ENCODE measurements around the gene ZNF660.
"Not testable (repeated sequence)": the region's sequence is repeated elsewhere in the genome, so short reads cannot be mapped to it uniquely, and the experiment has no call there.

The ZNF660 gene

DNA sequence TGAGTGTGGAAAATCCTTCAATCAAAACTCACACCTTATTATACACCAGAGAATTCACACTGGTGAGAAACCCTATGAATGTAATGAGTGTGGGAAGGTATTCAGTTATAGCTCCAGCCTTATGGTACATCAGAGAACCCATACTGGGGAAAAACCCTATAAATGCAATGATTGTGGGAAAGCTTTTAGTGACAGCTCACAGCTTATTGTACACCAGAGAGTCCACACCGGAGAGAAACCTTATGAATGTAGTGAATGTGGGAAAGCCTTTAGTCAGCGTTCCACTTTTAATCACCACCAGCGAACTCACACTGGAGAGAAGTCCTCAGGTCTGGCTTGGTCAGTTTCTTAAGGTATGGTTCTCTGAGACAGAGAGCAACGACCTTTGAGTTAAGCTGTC is 13.7 kb upstream of the ZNF660 start:
- H3K27me3 ChIP-seq (ENCODE audit: control insufficient read depth in 5 of 5, insufficient read depth in 4 of 5, low read length in 5 of 5) = no peaks in the 10 kb centered on the region
- peak overlapping the region in 2 of 5 donors; percentile 11 to 19 for H3K4me3 ChIP-seq (ENCODE audit: low read depth in 1 of 5, low read length in 5 of 5)
- peaks cover 0 to 43% (median 24%) of the 10 kb centered on the region in 5 donors for H3K9me3 ChIP-seq (ENCODE audit: control insufficient read depth in 5 of 5, low read length in 5 of 5)
- H3K4me1 ChIP-seq (ENCODE audit: control insufficient read depth in 5 of 5, insufficient read depth in 5 of 5, low read length in 5 of 5) = no peaks in the 10 kb centered on the region
- peaks cover 25 to 38% (median 31%) of the 10 kb centered on the region in 5 donors for H3K36me3 ChIP-seq (ENCODE audit: control insufficient read depth in 5 of 5, insufficient read depth in 5 of 5, low read length in 5 of 5)
- no peak overlapping the region for H3K27ac ChIP-seq (ENCODE audit: low read depth, low read length)
- H3K9ac ChIP-seq (ENCODE audit: low read length in 5 of 5) = no peak overlapping the region

DNA sequence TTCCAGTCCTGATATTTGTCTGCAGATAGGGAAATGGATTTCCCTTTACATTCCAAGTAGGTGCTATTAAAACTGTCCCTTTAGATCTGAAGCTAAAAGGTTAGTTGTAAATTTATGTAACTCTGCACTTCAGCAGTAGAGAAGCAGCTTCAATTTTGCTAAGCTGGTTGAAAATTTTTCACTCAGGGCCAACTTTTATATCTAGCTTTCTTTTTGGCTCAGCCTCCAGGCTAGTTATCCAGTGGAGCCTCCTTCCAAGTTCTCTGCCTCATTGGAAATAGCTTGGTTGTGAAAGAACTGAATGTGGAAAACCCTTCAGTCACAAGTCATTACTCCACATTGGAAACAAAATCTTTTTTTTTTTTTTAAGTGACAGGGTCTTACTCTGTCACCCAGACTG is 8.2 kb upstream of the ZNF660 start:
- Histone ChIP-seq H3K27me3 (ENCODE audit: control insufficient read depth in 5 of 5, insufficient read depth in 4 of 5, low read length in 5 of 5) (peaks cover 0 to 3% (median 0%) of the 10 kb centered on the region in 5 donors), H3K9ac (ENCODE audit: low read length in 5 of 5) (no peak overlapping the region), H3K9me3 (ENCODE audit: control insufficient read depth in 5 of 5, low read length in 5 of 5) (peaks cover 0 to 11% (median 2%) of the 10 kb centered on the region in 5 donors), H3K4me1 (ENCODE audit: control insufficient read depth in 5 of 5, insufficient read depth in 5 of 5, low read length in 5 of 5) (peaks cover 0 to 9% (median 2%) of the 10 kb centered on the region in 5 donors), H3K36me3 (ENCODE audit: control insufficient read depth in 5 of 5, insufficient read depth in 5 of 5, low read length in 5 of 5) (peaks cover 0 to 2% (median 0%) of the 10 kb centered on the region in 5 donors), H3K4me3 (ENCODE audit: low read depth in 1 of 5, low read length in 5 of 5) (no peak overlapping the region), H3K27ac (ENCODE audit: low read depth, low read length) (no peak overlapping the region)

DNA sequence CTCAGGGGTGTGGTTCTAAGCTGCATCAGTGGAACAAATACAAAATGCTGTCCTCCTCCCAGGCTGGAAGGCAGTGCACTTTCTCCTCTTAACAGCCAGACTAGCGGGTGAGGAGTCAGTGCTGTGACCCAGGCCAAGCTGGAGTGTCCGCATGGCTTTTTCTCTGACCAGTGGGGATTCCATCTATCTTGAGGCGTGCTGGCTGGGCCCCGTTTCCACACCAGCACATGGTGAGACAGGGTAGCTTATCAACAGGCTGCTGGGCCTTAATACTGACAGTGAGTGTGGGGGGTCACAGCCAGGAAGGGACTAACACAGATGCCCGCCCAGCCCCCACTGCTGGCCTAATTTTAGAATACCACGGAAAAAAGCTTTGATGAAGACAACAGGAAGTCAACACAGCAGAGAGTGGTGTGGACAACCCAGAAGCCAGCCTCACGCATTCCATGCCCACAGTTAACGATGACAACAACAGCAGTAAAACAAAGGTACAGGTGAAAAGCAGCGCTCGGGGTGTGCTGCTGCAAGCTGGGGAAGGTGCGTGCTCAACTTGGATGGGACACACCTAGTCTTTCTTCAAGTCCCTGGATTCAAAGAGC is 7.3 kb upstream of the ZNF660 start:
- not testable (repeated sequence) for H3K36me3 ChIP-seq (ENCODE audit: control insufficient read depth in 5 of 5, insufficient read depth in 5 of 5, low read length in 5 of 5); H3K4me3 ChIP-seq (ENCODE audit: low read depth in 1 of 5, low read length in 5 of 5); H3K27ac ChIP-seq (ENCODE audit: low read depth, low read length); H3K27me3 ChIP-seq (ENCODE audit: control insufficient read depth in 5 of 5, insufficient read depth in 4 of 5, low read length in 5 of 5); H3K9ac ChIP-seq (ENCODE audit: low read length in 5 of 5); H3K4me1 ChIP-seq (ENCODE audit: control insufficient read depth in 5 of 5, insufficient read depth in 5 of 5, low read length in 5 of 5)
- H3K9me3 ChIP-seq (ENCODE audit: control insufficient read depth in 5 of 5, low read length in 5 of 5) = peaks cover 0 to 11% (median 2%) of the 10 kb centered on the region in 5 donors

DNA sequence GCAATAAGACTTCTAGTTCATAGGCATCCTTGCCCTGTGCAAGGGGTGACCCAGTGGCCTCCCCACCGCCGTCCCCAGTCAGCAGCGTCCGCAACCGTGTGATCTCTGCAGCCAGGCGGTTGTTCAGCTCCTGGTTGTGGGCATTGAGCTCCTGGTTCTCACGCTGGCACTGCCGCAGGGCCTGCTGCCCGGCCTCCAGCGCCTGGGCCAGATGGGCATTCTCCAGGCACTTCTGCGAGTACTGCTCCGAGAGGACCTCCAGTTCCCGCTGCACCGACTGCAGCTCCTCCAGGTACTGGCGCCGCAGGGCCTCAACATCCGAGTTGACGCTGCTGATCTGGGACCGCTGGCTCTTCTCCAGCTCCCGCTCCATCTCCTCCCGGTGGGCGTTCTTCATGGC is 6.4 kb upstream of the ZNF660 start:
- H3K4me1 ChIP-seq (ENCODE audit: control insufficient read depth in 5 of 5, insufficient read depth in 5 of 5, low read length in 5 of 5); H3K9ac ChIP-seq (ENCODE audit: low read length in 5 of 5); H3K4me3 ChIP-seq (ENCODE audit: low read depth in 1 of 5, low read length in 5 of 5); H3K27me3 ChIP-seq (ENCODE audit: control insufficient read depth in 5 of 5, insufficient read depth in 4 of 5, low read length in 5 of 5); H3K27ac ChIP-seq (ENCODE audit: low read depth, low read length); H3K36me3 ChIP-seq (ENCODE audit: control insufficient read depth in 5 of 5, insufficient read depth in 5 of 5, low read length in 5 of 5); H3K9me3 ChIP-seq (ENCODE audit: control insufficient read depth in 5 of 5, low read length in 5 of 5): not testable (repeated sequence)

DNA sequence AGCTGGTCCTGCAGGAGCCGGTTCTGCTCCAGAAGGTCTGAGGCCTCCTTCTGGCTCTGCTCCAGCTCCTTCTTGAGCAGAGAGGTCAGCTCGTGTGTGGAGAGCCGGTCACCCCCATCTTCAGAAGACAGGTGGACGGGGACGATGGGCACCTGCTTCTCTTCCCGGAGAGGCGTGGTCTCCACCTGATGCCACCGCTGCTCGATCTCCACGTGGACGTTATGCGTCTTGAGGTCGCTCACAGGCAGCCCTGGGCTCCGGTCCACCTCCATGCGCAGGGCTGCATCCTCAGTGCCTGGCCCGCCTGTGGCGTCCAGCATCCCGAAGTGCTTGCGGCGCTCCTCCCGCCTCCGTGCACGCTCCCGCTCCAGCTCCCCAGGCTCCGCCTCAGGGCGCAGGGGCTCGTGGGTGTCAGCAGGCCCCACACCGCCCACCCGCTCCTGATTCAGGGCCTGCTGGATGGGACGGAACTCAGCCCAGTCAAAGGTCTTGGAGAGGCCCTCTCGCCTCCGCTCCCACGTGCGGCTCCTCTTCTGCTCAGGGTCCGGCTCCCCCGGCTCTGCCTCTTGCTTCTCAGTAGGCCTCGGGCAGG is 5.7 kb upstream of the ZNF660 start:
- not testable (repeated sequence) for H3K36me3 ChIP-seq (ENCODE audit: control insufficient read depth in 5 of 5, insufficient read depth in 5 of 5, low read length in 5 of 5); H3K9ac ChIP-seq (ENCODE audit: low read length in 5 of 5); H3K9me3 ChIP-seq (ENCODE audit: control insufficient read depth in 5 of 5, low read length in 5 of 5); H3K4me3 ChIP-seq (ENCODE audit: low read depth in 1 of 5, low read length in 5 of 5); H3K27me3 ChIP-seq (ENCODE audit: control insufficient read depth in 5 of 5, insufficient read depth in 4 of 5, low read length in 5 of 5); H3K27ac ChIP-seq (ENCODE audit: low read depth, low read length)
- H3K4me1 ChIP-seq (ENCODE audit: control insufficient read depth in 5 of 5, insufficient read depth in 5 of 5, low read length in 5 of 5) = peaks cover 0 to 11% (median 3%) of the 10 kb centered on the region in 5 donors

DNA sequence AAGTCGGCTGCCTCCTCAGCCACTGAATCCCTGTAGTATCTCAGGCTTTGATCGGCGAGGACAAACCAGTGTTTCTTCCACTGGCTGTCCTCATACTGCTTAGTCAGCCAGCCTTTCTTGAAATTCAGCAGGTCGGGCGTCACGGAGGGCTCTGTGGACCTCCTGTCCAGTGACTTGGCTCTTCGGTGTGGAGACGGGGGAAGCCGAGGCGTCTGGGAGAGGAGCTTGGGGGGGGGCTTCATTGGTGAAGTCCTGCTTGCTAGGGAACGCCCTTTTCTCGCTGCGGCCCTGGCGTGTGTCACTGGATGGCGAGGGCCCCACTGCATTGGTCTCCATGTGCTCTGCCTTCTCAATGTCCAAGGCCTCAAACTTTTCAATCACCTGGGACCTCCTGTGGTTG is 5.0 kb upstream of the ZNF660 start:
- H3K9ac ChIP-seq (ENCODE audit: low read length in 5 of 5); H3K36me3 ChIP-seq (ENCODE audit: control insufficient read depth in 5 of 5, insufficient read depth in 5 of 5, low read length in 5 of 5); H3K27ac ChIP-seq (ENCODE audit: low read depth, low read length); H3K9me3 ChIP-seq (ENCODE audit: control insufficient read depth in 5 of 5, low read length in 5 of 5); H3K4me3 ChIP-seq (ENCODE audit: low read depth in 1 of 5, low read length in 5 of 5); H3K27me3 ChIP-seq (ENCODE audit: control insufficient read depth in 5 of 5, insufficient read depth in 4 of 5, low read length in 5 of 5): not testable (repeated sequence)
- peaks cover 0 to 18% (median 10%) of the 10 kb centered on the region in 5 donors for H3K4me1 ChIP-seq (ENCODE audit: control insufficient read depth in 5 of 5, insufficient read depth in 5 of 5, low read length in 5 of 5)

DNA sequence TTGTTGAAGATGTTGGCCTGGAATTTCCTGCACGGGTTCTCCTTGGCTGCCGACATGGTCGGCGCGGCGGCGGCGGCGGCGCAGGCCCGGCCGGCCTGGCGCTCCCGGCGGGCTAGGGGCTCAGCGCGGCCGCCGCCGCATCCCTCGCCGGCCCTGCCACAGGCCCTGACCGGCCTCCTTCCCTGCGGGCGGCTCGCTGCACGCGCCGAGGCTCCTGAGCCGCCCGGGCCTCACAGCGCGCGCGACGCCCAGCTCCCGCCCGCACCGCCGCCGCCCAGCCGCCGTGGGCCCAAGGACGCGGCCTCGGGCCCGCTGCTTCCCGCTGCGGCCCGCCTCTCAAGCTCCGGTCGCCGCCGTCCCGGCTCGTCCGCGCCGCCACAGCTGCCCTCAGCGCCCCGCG is 3.8 kb upstream of the ZNF660 start:
- H3K4me1 ChIP-seq (ENCODE audit: control insufficient read depth in 5 of 5, insufficient read depth in 5 of 5, low read length in 5 of 5) = peaks cover 2 to 25% (median 20%) of the 10 kb centered on the region in 5 donors
- not testable (repeated sequence) for H3K27me3 ChIP-seq (ENCODE audit: control insufficient read depth in 5 of 5, insufficient read depth in 4 of 5, low read length in 5 of 5); H3K9ac ChIP-seq (ENCODE audit: low read length in 5 of 5); H3K27ac ChIP-seq (ENCODE audit: low read depth, low read length); H3K36me3 ChIP-seq (ENCODE audit: control insufficient read depth in 5 of 5, insufficient read depth in 5 of 5, low read length in 5 of 5); H3K4me3 ChIP-seq (ENCODE audit: low read depth in 1 of 5, low read length in 5 of 5); H3K9me3 ChIP-seq (ENCODE audit: control insufficient read depth in 5 of 5, low read length in 5 of 5)

DNA sequence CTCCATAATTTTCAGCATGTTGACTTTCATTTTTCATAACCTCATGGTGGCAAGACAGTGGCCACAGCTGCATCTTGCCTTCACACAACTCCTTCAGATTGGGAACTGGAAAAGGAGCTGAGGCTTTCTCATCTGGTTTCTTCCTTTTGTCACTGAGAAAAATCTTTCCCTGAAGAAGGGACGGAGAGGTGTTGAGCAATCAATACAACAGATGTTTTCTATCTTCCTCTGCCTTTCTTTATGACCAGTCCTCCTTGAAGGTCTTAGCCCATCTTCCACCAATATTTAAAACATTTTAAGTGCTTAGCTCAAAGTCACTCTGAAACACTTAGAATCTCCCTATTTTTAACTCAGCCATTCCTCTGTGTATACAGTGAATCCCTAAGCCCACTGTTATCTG is 11.9 kb downstream of the ZNF660 start:
- peaks cover 18 to 47% (median 38%) of the 10 kb centered on the region in 5 donors for H3K9me3 ChIP-seq (ENCODE audit: control insufficient read depth in 5 of 5, low read length in 5 of 5)

DNA sequence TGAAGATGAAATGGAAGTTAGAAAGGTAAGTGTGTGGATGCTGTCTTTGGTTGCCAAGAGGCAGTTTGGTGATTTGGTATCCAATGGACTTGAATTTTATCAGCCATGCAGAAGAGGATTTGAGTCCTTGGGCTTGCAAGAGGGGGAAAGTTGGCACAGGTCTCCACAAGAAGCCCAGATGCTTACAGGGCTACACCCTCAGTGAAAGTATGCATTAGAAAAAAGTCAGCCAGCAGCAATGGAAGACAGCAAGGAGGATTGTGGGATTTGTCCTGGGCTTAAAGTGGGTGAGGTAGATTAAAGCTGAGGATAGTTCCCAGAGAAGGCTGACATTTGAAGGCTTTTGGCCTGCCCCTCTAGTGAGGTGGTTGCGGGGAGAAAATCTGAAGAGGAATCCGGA is 17.0 kb downstream of the ZNF660 start:
- Histone ChIP-seq H3K27me3 (ENCODE audit: control insufficient read depth in 5 of 5, insufficient read depth in 4 of 5, low read length in 5 of 5) (no peaks in the 10 kb centered on the region), H3K9me3 (ENCODE audit: control insufficient read depth in 5 of 5, low read length in 5 of 5) (peaks cover 0 to 9% (median 4%) of the 10 kb centered on the region in 5 donors), H3K4me1 (ENCODE audit: control insufficient read depth in 5 of 5, insufficient read depth in 5 of 5, low read length in 5 of 5) (no peaks in the 10 kb centered on the region), H3K27ac (ENCODE audit: low read depth, low read length) (no peak overlapping the region), H3K4me3 (ENCODE audit: low read depth in 1 of 5, low read length in 5 of 5) (no peak overlapping the region), H3K9ac (ENCODE audit: low read length in 5 of 5) (no peak overlapping the region), H3K36me3 (ENCODE audit: control insufficient read depth in 5 of 5, insufficient read depth in 5 of 5, low read length in 5 of 5) (peaks cover 0 to 2% (median 0%) of the 10 kb centered on the region in 5 donors)

More for the DNA sequence above, 11.9 kb downstream of the ZNF660 start:
- Histone ChIP-seq H3K27me3 (ENCODE audit: control insufficient read depth in 5 of 5, insufficient read depth in 4 of 5, low read length in 5 of 5) (peaks cover 0 to 8% (median 0%) of the 10 kb centered on the region in 5 donors), H3K4me3 (ENCODE audit: low read depth in 1 of 5, low read length in 5 of 5) (no peak overlapping the region), H3K9ac (ENCODE audit: low read length in 5 of 5) (no peak overlapping the region), H3K27ac (ENCODE audit: low read depth, low read length) (no peak overlapping the region), H3K36me3 (ENCODE audit: control insufficient read depth in 5 of 5, insufficient read depth in 5 of 5, low read length in 5 of 5) (peaks cover 8 to 23% (median 13%) of the 10 kb centered on the region in 5 donors), H3K4me1 (ENCODE audit: control insufficient read depth in 5 of 5, insufficient read depth in 5 of 5, low read length in 5 of 5) (peaks cover 0 to 9% (median 0%) of the 10 kb centered on the region in 5 donors)

DNA sequence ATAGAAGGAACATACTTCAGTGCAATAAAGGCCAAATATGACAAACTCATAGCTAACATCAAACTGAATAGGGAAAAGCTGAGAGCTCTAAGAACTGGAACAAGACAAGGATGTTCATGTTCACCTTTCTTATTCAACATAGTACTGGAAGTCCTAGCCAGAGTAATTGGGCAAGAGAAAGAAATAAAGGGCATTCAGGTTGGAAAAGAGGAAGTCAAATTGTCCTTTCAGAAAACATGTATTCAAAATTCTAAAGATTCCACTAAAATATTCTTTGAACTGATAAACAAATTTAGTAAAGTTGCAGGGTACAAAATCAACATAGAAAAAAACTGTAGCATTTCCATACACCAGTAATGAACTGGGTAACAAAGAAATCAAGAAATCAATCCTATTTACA is 27.9 kb downstream of the ZNF660 start:
- no peaks in the 10 kb centered on the region for H3K9me3 ChIP-seq (ENCODE audit: control insufficient read depth in 5 of 5, low read length in 5 of 5)
- H3K27me3 ChIP-seq (ENCODE audit: control insufficient read depth in 5 of 5, insufficient read depth in 4 of 5, low read length in 5 of 5) = no peaks in the 10 kb centered on the region
- no peaks in the 10 kb centered on the region for H3K4me1 ChIP-seq (ENCODE audit: control insufficient read depth in 5 of 5, insufficient read depth in 5 of 5, low read length in 5 of 5)
- H3K27ac ChIP-seq (ENCODE audit: low read depth, low read length) = no peak overlapping the region
- H3K4me3 ChIP-seq (ENCODE audit: low read depth in 1 of 5, low read length in 5 of 5) = no peak overlapping the region
- no peak overlapping the region for H3K9ac ChIP-seq (ENCODE audit: low read length in 5 of 5)
- no peaks in the 10 kb centered on the region for H3K36me3 ChIP-seq (ENCODE audit: control insufficient read depth in 5 of 5, insufficient read depth in 5 of 5, low read length in 5 of 5)
